ENCODE data around the gene PHC2. TPM values are rescaled to one million over a fixed set of nuclear protein-coding genes. Genes with fewer than 3 reads are reported as not detected.

PHC2 gene
- total and polyA plus RNA-seq, 2 of the 13 experiments (the other 11 are each of a cell fraction or from before 2014, with no cell fraction given) = 52.5 to 84.9 TPM

GRCh38 chr1:33349778-33350610 lies 80.9 kb downstream of the PHC2 start (continued):
- TF ChIP-seq, protein P1, sequence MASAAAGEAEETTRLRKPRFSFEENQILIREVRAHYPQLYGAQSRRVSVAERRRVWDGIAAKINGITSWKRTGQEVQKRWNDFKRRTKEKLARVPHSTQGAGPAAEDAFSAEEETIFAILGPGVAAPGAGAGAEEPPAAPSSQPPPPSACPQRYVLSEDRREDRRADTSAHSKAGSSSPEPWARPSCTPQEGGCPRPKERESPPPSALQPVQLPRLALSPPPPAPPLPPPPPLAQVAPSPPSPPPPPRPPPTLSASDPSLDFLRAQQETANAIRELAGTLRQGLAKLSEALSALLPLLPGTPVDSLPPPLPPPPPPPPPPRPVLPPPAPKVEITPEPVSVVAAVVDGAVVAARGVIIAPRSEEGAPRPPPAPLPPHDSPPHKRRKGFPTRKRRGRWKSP (CRISPR knock-in tag; IDR thresholded peaks at IDR 0.05) = no peak
- TF ChIP-seq ZNF672 (CRISPR knock-in tag; IDR thresholded peaks at IDR 0.05) (no peak), GPBP1L1 (CRISPR knock-in tag; IDR thresholded peaks at IDR 0.05) (no peak), ARID2 (CRISPR knock-in tag; IDR thresholded peaks at IDR 0.05; ENCODE audit: borderline replicate concordance) (peak; percentile 63; the same call in 1 of the 2 replicates), ZNF891 (CRISPR knock-in tag; IDR thresholded peaks at IDR 0.05) (peak; percentile 66; the same call in 1 of the 2 replicates), MIER3 (CRISPR knock-in tag; IDR thresholded peaks at IDR 0.05; ENCODE audit: borderline replicate concordance) (peak; percentile 31; the same call in 1 of the 2 replicates), ZNF20 (CRISPR knock-in tag; IDR thresholded peaks at IDR 0.05) (no peak), ZBTB38 (CRISPR knock-in tag; IDR thresholded peaks at IDR 0.05) (peak; percentile 50; the same call in 1 of the 2 replicates), ZNF33A (CRISPR knock-in tag; IDR thresholded peaks at IDR 0.05; ENCODE audit: borderline replicate concordance) (no peak), NPAS2 (CRISPR knock-in tag; IDR thresholded peaks at IDR 0.05; ENCODE audit: borderline replicate concordance) (no peak), HHEX (CRISPR knock-in tag; IDR thresholded peaks at IDR 0.05) (no peak), RBFOX2 (IDR thresholded peaks at IDR 0.05; ENCODE audit: low read depth, low read length) (peak; percentile 28), ZNF75D (CRISPR knock-in tag; IDR thresholded peaks at IDR 0.05; ENCODE audit: borderline replicate concordance) (no peak), TGIF2 (CRISPR knock-in tag; IDR thresholded peaks at IDR 0.05) (no peak), CHD2 (IDR thresholded peaks at IDR 0.05; ENCODE audit: low read depth, low read length) (no peak)
- TF ChIP-seq, protein P2, sequence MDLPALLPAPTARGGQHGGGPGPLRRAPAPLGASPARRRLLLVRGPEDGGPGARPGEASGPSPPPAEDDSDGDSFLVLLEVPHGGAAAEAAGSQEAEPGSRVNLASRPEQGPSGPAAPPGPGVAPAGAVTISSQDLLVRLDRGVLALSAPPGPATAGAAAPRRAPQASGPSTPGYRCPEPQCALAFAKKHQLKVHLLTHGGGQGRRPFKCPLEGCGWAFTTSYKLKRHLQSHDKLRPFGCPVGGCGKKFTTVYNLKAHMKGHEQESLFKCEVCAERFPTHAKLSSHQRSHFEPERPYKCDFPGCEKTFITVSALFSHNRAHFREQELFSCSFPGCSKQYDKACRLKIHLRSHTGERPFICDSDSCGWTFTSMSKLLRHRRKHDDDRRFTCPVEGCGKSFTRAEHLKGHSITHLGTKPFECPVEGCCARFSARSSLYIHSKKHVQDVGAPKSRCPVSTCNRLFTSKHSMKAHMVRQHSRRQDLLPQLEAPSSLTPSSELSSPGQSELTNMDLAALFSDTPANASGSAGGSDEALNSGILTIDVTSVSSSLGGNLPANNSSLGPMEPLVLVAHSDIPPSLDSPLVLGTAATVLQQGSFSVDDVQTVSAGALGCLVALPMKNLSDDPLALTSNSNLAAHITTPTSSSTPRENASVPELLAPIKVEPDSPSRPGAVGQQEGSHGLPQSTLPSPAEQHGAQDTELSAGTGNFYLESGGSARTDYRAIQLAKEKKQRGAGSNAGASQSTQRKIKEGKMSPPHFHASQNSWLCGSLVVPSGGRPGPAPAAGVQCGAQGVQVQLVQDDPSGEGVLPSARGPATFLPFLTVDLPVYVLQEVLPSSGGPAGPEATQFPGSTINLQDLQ (CRISPR knock-in tag; IDR thresholded peaks at IDR 0.05) = no peak
- TF ChIP-seq, protein P3, sequence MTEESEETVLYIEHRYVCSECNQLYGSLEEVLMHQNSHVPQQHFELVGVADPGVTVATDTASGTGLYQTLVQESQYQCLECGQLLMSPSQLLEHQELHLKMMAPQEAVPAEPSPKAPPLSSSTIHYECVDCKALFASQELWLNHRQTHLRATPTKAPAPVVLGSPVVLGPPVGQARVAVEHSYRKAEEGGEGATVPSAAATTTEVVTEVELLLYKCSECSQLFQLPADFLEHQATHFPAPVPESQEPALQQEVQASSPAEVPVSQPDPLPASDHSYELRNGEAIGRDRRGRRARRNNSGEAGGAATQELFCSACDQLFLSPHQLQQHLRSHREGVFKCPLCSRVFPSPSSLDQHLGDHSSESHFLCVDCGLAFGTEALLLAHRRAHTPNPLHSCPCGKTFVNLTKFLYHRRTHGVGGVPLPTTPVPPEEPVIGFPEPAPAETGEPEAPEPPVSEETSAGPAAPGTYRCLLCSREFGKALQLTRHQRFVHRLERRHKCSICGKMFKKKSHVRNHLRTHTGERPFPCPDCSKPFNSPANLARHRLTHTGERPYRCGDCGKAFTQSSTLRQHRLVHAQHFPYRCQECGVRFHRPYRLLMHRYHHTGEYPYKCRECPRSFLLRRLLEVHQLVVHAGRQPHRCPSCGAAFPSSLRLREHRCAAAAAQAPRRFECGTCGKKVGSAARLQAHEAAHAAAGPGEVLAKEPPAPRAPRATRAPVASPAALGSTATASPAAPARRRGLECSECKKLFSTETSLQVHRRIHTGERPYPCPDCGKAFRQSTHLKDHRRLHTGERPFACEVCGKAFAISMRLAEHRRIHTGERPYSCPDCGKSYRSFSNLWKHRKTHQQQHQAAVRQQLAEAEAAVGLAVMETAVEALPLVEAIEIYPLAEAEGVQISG (CRISPR knock-in tag; IDR thresholded peaks at IDR 0.05) = peak; percentile 75
- TF ChIP-seq, protein P4, sequence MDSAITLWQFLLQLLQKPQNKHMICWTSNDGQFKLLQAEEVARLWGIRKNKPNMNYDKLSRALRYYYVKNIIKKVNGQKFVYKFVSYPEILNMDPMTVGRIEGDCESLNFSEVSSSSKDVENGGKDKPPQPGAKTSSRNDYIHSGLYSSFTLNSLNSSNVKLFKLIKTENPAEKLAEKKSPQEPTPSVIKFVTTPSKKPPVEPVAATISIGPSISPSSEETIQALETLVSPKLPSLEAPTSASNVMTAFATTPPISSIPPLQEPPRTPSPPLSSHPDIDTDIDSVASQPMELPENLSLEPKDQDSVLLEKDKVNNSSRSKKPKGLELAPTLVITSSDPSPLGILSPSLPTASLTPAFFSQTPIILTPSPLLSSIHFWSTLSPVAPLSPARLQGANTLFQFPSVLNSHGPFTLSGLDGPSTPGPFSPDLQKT (CRISPR knock-in tag; IDR thresholded peaks at IDR 0.05; ENCODE audit: borderline replicate concordance) = no peak
- TF ChIP-seq, protein P5, sequence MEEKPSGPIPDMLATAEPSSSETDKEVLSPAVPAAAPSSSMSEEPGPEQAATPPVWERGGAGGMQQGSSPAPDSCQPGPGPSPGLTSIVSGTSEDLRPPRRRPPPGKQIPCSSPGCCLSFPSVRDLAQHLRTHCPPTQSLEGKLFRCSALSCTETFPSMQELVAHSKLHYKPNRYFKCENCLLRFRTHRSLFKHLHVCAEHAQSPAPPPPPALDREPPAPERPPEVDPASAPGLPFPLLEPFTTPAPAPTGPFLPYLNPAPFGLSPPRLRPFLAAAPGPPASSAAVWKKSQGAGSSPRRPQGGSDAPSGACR (CRISPR knock-in tag; IDR thresholded peaks at IDR 0.05) = peak; percentile 94

Data from HepG2 (cell line).